H1 (cell line): ENCODE results near the gene SPANXA2. TPM values are rescaled to one million over a fixed set of nuclear protein-coding genes. Genes with fewer than 3 reads are reported as not detected.

Experiments
- polyA plus RNA-seq, 7 experiments: library from polyadenylated mRNA; depleted of rRNA in 3 of 7; stranded (reverse) in 5 of 7; unstranded in 2 of 7; fragments of >200 nt in 5 of 7; fragments of 200-250 nt in 2 of 7; gene quantifications; 1 replicate in 5 of 7; 2 replicates in 1 of 7; 4 replicates in 1 of 7; pipeline versions ENCODE4 v1.2.1 to v1.2.3, GENCODE V29; 2011 to 2013; ENCODE audit warnings: missing spikeins in 2 of 7, mixed read lengths in 2 of 7
- total RNA-seq: library from RNA; stranded (reverse); fragmentation: NEBNext Ultra II Directional; extraction: Animal tissue kit (Norgen Biotek cat#: 25700); gene quantifications from 2 replicates; pipeline ENCODE4 v1.2.1, GENCODE V29; 2021

Gene SPANXA2
- total and polyA plus RNA-seq, 2 of the 8 experiments (the other 6 are each of a cell fraction or from before 2014, with no cell fraction given): not detected

Other genes with a start within 250 kb of the SPANXA2 start
- gene SPANXA1, start 5.0 kb upstream of the SPANXA2 start, total RNA-seq: not detected in 2 replicates
- gene SPANXA1, start 5.0 kb upstream of the SPANXA2 start, polyA plus RNA-seq (2011; rRNA removed): not detected in 2 replicates
- not detected in 2 replicates for gene SPANXD, start 109.0 kb downstream of the SPANXA2 start, total RNA-seq
- not detected in 2 replicates for gene SPANXD, start 109.0 kb downstream of the SPANXA2 start, polyA plus RNA-seq (2011; rRNA removed)
- gene MAGEC3, start 248.6 kb downstream of the SPANXA2 start, total RNA-seq: not detected in 2 replicates
- not detected in 2 replicates for gene MAGEC3, start 248.6 kb downstream of the SPANXA2 start, polyA plus RNA-seq (2011; rRNA removed)